Neural cell (in vitro differentiated cells): ENCODE data around the gene TMEM240.

ENCODE experiments used
- CTCF ChIP-seq: fragments of 450-650 bp; IDR thresholded peaks from 2 replicates; pipeline ENCODE4 v1.5.1; 2014; ENCODE audit warnings: antibody characterized with exemption, mild to moderate bottlenecking, moderate library complexity; ENCODE audit not compliant: poor library complexity, severe bottlenecking
- EP300 ChIP-seq: fragments of 450-650 bp; conservative IDR thresholded peaks from 2 replicates; pipeline ENCODE4 v1.6.1; 2014; ENCODE audit warnings: antibody characterized with exemption, mild to moderate bottlenecking, moderate library complexity; ENCODE audit not compliant: poor library complexity, severe bottlenecking
- EZH2 ChIP-seq: fragments of 200-600, 300-800 bp; shearing (Covaris generic), sonication (generic); IDR thresholded peaks from 2 replicates; pipeline ENCODE4 v1.6.1; 2014; ENCODE audit warnings: antibody characterized with exemption, low read length, borderline replicate concordance, mild to moderate bottlenecking; ENCODE audit not compliant: insufficient read depth, poor library complexity, severe bottlenecking
- MXI1 ChIP-seq: fragments of 450-650 bp; conservative IDR thresholded peaks from 2 replicates; pipeline ENCODE4 v1.6.1; 2014; ENCODE audit warnings: antibody characterized with exemption, mild to moderate bottlenecking; ENCODE audit not compliant: poor library complexity, severe bottlenecking
- POLR2AphosphoS5 ChIP-seq: IDR thresholded peaks from 2 replicates; pipeline ENCODE4 v1.6.1; 2012
- RAD21 ChIP-seq: fragments of 450-650 bp; conservative IDR thresholded peaks from 2 replicates; pipeline ENCODE4 v1.6.1; 2014; ENCODE audit warnings: antibody characterized with exemption, mild to moderate bottlenecking, moderate library complexity
- TF ChIP-seq, protein P1 (sequence below): IDR thresholded peaks from 2 replicates; pipeline ENCODE4 v1.6.1; 2012; ENCODE audit warnings: borderline replicate concordance

DNA sequence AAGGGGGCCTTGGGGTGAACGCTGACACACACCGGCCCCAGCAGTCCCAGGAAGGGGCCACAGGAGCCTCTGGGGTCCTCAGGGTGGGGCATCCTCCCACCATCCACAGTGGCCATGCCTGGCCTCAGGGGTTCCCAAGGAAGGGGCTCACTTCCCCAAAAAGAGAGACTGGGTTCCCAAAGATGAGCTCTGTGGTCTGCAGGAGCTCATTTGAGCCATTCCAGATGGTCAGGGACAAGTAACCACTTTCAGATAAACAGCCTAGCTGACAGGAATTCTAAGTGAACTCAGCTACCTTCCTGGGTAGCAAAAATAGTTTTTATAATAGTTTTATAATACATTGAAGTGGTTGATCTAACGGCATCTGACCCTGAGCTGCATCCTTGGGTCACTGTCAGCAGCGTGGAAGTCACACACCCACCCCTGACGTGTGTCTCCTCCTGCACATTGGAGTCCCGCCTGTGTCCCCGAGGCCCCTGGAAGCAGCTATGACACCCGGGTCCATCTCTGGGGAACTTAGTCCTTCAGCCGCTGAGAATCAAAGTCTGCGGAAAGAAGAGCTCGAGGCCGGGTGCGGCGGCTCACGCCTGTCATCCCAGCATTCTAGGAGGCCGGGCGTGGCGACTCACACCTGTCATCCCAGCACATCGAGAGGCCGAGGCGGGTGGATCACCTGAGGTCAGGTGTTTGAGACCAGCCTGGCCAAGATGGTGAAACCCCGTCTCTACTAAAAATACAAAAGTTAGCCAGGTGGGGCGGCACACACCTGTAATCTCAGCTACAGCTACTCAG is 5.7 kb upstream of the TMEM240 start:
- TF ChIP-seq CTCF = no peak
- TF ChIP-seq, protein P1, sequence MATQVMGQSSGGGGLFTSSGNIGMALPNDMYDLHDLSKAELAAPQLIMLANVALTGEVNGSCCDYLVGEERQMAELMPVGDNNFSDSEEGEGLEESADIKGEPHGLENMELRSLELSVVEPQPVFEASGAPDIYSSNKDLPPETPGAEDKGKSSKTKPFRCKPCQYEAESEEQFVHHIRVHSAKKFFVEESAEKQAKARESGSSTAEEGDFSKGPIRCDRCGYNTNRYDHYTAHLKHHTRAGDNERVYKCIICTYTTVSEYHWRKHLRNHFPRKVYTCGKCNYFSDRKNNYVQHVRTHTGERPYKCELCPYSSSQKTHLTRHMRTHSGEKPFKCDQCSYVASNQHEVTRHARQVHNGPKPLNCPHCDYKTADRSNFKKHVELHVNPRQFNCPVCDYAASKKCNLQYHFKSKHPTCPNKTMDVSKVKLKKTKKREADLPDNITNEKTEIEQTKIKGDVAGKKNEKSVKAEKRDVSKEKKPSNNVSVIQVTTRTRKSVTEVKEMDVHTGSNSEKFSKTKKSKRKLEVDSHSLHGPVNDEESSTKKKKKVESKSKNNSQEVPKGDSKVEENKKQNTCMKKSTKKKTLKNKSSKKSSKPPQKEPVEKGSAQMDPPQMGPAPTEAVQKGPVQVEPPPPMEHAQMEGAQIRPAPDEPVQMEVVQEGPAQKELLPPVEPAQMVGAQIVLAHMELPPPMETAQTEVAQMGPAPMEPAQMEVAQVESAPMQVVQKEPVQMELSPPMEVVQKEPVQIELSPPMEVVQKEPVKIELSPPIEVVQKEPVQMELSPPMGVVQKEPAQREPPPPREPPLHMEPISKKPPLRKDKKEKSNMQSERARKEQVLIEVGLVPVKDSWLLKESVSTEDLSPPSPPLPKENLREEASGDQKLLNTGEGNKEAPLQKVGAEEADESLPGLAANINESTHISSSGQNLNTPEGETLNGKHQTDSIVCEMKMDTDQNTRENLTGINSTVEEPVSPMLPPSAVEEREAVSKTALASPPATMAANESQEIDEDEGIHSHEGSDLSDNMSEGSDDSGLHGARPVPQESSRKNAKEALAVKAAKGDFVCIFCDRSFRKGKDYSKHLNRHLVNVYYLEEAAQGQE = no peak
- TF ChIP-seq MXI1 = no peak
- no peak for TF ChIP-seq EP300
- TF ChIP-seq POLR2AphosphoS5 = no peak
- no peak for TF ChIP-seq EZH2
- no peak for TF ChIP-seq RAD21
